SK-N-SH (cell line): Measurements from ENCODE around the gene MBP.

Experiments
- CHD2 ChIP-seq: fragments of 150-350 bp; IDR thresholded peaks from 2 replicates; pipeline ENCODE4 v1.6.1; 2018; ENCODE audit warnings: low read length; ENCODE audit not compliant: partially characterized antibody
- CTCF ChIP-seq: fragments of 200-600 bp; sonication (generic); IDR thresholded peaks from 2 replicates; pipeline ENCODE4 v1.6.1; 2017; ENCODE audit warnings: antibody characterized with exemption, mild to moderate bottlenecking, moderate library complexity
- ELF1 ChIP-seq: IDR thresholded peaks from 2 replicates; pipeline ENCODE4 v1.4.0; 2012
- EZH2phosphoT487 ChIP-seq: fragments of 200-600 bp; sonication (generic); IDR thresholded peaks from 2 replicates; pipeline ENCODE4 v1.6.1; 2017; ENCODE audit warnings: low read depth, mixed run types, mild to moderate bottlenecking, antibody characterized with exemption, moderate library complexity, borderline replicate concordance
- MAX ChIP-seq: IDR thresholded peaks from 2 replicates; pipeline ENCODE4 v1.4.0; 2012; ENCODE audit warnings: low read depth
- MEF2A ChIP-seq: IDR thresholded peaks from 2 replicates; pipeline ENCODE4 v1.4.0; 2012; ENCODE audit warnings: low read depth, borderline replicate concordance
- MXI1 ChIP-seq: IDR thresholded peaks from 2 replicates; pipeline ENCODE4 v1.6.1; 2012; ENCODE audit warnings: mild to moderate bottlenecking, low read depth, low read length, improper control_type of control experiment
- PBX3 ChIP-seq: IDR thresholded peaks from 2 replicates; pipeline ENCODE4; 2012
- POLR2AphosphoS5 ChIP-seq: IDR thresholded peaks from 2 replicates; pipeline ENCODE4 v1.6.1; 2012; ENCODE audit warnings: low read depth, low read length
- RAD21 ChIP-seq: IDR thresholded peaks from 2 replicates; pipeline ENCODE4 v1.6.1; 2012; ENCODE audit warnings: mild to moderate bottlenecking, low read length
- SMC3 ChIP-seq: IDR thresholded peaks from 2 replicates; pipeline ENCODE4 v1.6.1; 2012; ENCODE audit warnings: low read depth, low read length, improper control_type of control experiment
- USF2 ChIP-seq: fragments of 150-350 bp; IDR thresholded peaks from 2 replicates; pipeline ENCODE4 v1.6.1; 2017; ENCODE audit warnings: antibody characterized with exemption, low read length, low read depth, borderline replicate concordance
- ZBTB33 ChIP-seq: IDR thresholded peaks from 2 replicates; pipeline ENCODE4 v1.4.0; 2012; ENCODE audit warnings: low read depth, borderline replicate concordance

- TF ChIP-seq MEF2A: no peak
- no peak for TF ChIP-seq RAD21
- no peak for TF ChIP-seq POLR2AphosphoS5
- no peak for TF ChIP-seq ELF1
- no peak for TF ChIP-seq CTCF
- no peak for TF ChIP-seq USF2
- no peak for TF ChIP-seq MAX
- TF ChIP-seq CHD2: no peak
- TF ChIP-seq PBX3: no peak
- TF ChIP-seq EZH2phosphoT487: no peak
- no peak for TF ChIP-seq SMC3
- TF ChIP-seq MXI1: no peak
- TF ChIP-seq ZBTB33: no peak
Observed at GRCh38 chr18:77093586-77093985, 39.0 kb downstream of the MBP start.
